ENCODE measurements around the gene SDHA.
"Not testable (repeated sequence)": the region's sequence is repeated elsewhere in the genome, so short reads cannot be mapped to it uniquely, and the experiment has no call there.

Gene SDHA

DNA sequence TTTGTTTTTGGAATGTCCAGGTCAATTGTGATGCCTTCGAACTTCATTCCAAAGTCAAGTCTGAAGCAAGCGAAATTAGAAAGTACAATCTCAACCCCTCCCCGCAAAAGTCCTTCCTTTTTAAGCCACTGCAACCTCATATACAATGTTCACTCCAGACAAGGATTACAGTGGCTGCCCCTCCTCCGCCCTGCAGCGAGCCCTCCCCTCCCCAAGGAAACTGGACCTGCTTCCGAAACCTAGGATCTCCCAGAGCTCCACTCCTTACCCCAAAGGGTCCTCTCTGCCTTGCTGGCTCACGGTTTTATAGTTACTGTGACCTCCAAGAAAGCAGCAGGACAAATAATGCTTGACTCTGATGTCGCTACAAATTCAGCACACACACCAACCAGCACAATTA lies 16.4 kb upstream of the SDHA start:
- no peak overlapping the region for H3K4me3 ChIP-seq (ENCODE audit: low read depth in 1 of 2, low read length in 2 of 2)

DNA sequence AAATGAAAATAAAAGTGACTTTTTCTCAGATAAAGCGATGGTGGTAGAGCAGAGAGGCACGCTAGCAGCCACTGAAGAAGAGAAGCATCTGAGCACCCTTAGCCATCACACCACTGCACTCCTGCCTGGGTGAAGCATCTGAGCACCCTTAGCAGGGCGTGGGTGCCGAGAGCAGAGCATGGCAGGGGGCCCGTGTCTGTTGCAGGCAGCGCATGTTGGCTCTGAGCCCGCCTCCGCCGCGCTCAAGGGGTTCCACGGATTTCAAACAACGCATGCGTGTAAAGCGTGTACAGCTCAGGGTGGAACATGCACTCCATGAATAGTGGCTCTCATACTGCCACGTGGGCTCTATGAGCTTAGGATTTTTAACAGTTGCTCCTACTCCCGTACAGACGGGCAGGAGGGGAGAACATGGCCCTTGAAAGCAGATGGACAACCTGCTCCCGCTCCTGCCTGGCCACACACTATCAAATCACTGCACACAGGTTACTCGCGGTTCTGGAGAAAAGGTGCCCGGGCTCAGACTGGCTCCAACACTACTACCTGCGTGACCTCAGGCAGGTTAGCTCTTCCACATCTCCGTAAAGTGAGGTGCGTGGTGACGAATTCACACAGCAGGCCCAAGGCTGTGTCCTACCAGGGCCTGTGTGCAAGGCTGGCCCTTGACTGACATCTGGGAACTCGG lies 14.7 kb upstream of the SDHA start:
- Histone ChIP-seq H3K27ac (ENCODE audit: low read length) (no peak overlapping the region), H3K36me3 (ENCODE audit: control insufficient read depth in 1 of 2, insufficient read depth in 2 of 2, low read length in 2 of 2) (peaks cover 33 to 36% of the 10 kb centered on the region in 2 donors), H3K4me1 (ENCODE audit: control insufficient read depth in 1 of 2, insufficient read depth in 2 of 2, low read length in 2 of 2) (no peaks in the 10 kb centered on the region)

More for the DNA sequence above, 16.4 kb upstream of the SDHA start:
- Histone ChIP-seq H3K27me3 (ENCODE audit: low read depth, low read length) (no peaks in the 10 kb centered on the region), H3K4me1 (ENCODE audit: control insufficient read depth in 1 of 2, insufficient read depth in 2 of 2, low read length in 2 of 2) (no peaks in the 10 kb centered on the region), H3K27ac (ENCODE audit: low read length) (no peak overlapping the region), H3K36me3 (ENCODE audit: control insufficient read depth in 1 of 2, insufficient read depth in 2 of 2, low read length in 2 of 2) (peaks cover 23 to 33% of the 10 kb centered on the region in 2 donors), H3K9me3 (ENCODE audit: control insufficient read depth in 1 of 2, low read length in 2 of 2) (no peaks in the 10 kb centered on the region)

DNA sequence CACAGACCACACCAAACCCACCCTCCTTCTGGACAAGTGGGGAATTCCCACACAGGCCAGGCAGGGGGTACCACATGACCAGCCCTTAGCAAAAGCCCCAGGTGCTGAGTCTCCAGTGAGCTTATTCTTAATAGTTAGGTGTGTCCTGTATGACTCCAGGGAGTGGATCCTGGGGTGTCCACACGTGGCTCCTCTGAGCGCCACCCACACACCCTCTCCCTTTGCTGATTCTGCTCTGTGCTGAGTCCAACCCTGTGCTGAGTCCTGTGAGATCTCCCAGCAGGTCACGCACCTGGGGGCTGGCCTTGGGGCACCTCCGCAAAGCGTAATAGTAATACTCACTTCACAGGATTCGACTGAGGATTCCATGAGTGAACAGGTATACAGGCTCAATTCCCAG lies 14.1 kb upstream of the SDHA start:
- H3K9me3 ChIP-seq (ENCODE audit: control insufficient read depth in 1 of 2, low read length in 2 of 2): no peaks in the 10 kb centered on the region
- H3K27me3 ChIP-seq (ENCODE audit: low read depth, low read length): no peaks in the 10 kb centered on the region
- peaks cover 28 to 36% of the 10 kb centered on the region in 2 donors for H3K36me3 ChIP-seq (ENCODE audit: control insufficient read depth in 1 of 2, insufficient read depth in 2 of 2, low read length in 2 of 2)
- H3K27ac ChIP-seq (ENCODE audit: low read length): no peak overlapping the region
- H3K4me1 ChIP-seq (ENCODE audit: control insufficient read depth in 1 of 2, insufficient read depth in 2 of 2, low read length in 2 of 2): no peaks in the 10 kb centered on the region
- no peak overlapping the region for H3K4me3 ChIP-seq (ENCODE audit: low read depth in 1 of 2, low read length in 2 of 2)

More for the DNA sequence above, 14.7 kb upstream of the SDHA start:
- Histone ChIP-seq H3K4me3 (ENCODE audit: low read depth in 1 of 2, low read length in 2 of 2) (no peak overlapping the region), H3K9me3 (ENCODE audit: control insufficient read depth in 1 of 2, low read length in 2 of 2) (no peaks in the 10 kb centered on the region), H3K27me3 (ENCODE audit: low read depth, low read length) (no peaks in the 10 kb centered on the region)

DNA sequence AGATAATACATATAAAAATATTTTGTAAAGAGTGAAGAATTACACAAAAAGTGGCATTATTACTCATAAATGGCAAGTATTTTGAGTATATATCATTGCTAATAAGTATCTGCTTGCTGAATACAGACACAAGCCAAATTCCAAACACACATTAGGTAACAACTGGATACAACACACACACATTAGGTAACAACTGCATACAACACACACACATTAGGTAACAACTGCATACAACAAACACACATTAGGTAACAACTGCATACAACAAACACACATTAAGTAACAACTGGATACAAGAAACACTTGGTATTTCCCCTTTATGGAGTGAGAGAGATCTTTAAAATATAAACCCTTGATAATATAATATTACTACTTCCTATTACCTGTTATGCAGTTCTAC lies 13.7 kb upstream of the SDHA start:
- Histone ChIP-seq H3K9me3 (ENCODE audit: control insufficient read depth in 1 of 2, low read length in 2 of 2) (no peaks in the 10 kb centered on the region), H3K4me1 (ENCODE audit: control insufficient read depth in 1 of 2, insufficient read depth in 2 of 2, low read length in 2 of 2) (no peaks in the 10 kb centered on the region), H3K27ac (ENCODE audit: low read length) (no peak overlapping the region), H3K4me3 (ENCODE audit: low read depth in 1 of 2, low read length in 2 of 2) (no peak overlapping the region), H3K36me3 (ENCODE audit: control insufficient read depth in 1 of 2, insufficient read depth in 2 of 2, low read length in 2 of 2) (peaks cover 27 to 36% of the 10 kb centered on the region in 2 donors), H3K27me3 (ENCODE audit: low read depth, low read length) (no peaks in the 10 kb centered on the region)

DNA sequence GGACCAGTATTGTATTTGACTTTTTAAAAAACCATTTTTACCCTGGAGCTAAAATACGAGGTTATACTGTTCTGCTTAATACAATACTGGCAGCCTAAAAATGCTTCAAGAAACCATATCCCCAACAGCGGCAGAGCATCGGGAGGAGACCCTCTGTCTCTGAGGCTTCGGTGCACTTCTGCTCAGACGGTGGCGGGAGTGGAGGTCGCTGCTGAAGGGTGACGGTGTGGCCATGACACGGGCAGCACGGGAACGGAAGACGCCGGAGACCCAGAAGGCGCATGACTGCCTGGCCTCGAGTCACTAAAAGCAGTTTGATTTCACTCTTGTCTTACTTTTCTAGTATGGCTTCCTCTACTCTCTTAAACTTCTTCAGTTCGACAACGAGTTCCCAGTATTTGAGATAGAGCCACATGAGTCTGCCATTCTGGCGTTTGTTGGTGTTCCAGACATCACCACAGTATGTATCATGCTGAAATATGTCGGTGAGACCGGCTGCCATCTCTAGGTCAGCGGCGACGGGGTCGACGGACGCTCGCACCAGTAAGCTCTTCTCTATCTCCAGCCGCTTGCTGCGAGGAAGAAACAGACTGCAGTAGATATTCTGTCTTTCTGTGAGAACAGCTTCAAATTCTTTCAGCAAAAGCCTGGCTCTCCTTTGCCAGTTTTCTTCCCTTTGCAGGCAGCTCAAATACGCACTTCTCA lies 13.0 kb upstream of the SDHA start:
- no peaks in the 10 kb centered on the region for H3K27me3 ChIP-seq (ENCODE audit: low read depth, low read length)
- no peaks in the 10 kb centered on the region for H3K9me3 ChIP-seq (ENCODE audit: control insufficient read depth in 1 of 2, low read length in 2 of 2)
- H3K36me3 ChIP-seq (ENCODE audit: control insufficient read depth in 1 of 2, insufficient read depth in 2 of 2, low read length in 2 of 2): peaks cover 27 to 36% of the 10 kb centered on the region in 2 donors
- no peak overlapping the region for H3K27ac ChIP-seq (ENCODE audit: low read length)
- no peak overlapping the region for H3K4me3 ChIP-seq (ENCODE audit: low read depth in 1 of 2, low read length in 2 of 2)
- no peaks in the 10 kb centered on the region for H3K4me1 ChIP-seq (ENCODE audit: control insufficient read depth in 1 of 2, insufficient read depth in 2 of 2, low read length in 2 of 2)

DNA sequence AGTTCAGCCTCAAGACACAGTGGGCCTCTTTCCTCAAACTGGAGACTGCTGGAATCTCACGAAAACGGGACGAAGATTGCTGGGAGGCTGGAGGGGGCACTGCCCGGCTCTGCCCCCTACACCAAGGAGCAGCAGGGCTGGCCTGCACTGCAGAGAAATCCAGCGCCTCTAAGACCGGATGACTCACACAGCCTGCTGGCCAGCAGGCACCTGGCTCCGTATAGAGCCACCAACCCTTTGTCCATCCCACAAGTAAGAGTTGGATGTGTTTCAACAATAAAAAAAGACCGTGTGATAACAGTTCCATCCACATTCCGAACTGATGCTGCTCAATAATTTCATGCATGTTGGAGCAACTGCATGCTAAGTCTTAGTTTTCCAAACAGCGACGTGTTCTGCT lies 11.7 kb upstream of the SDHA start:
- Histone ChIP-seq H3K4me3 (ENCODE audit: low read depth in 1 of 2, low read length in 2 of 2) (no peak overlapping the region), H3K27ac (ENCODE audit: low read length) (no peak overlapping the region), H3K4me1 (ENCODE audit: control insufficient read depth in 1 of 2, insufficient read depth in 2 of 2, low read length in 2 of 2) (no peaks in the 10 kb centered on the region), H3K27me3 (ENCODE audit: low read depth, low read length) (no peaks in the 10 kb centered on the region), H3K9me3 (ENCODE audit: control insufficient read depth in 1 of 2, low read length in 2 of 2) (no peaks in the 10 kb centered on the region), H3K36me3 (ENCODE audit: control insufficient read depth in 1 of 2, insufficient read depth in 2 of 2, low read length in 2 of 2) (peaks cover 27 to 36% of the 10 kb centered on the region in 2 donors)

DNA sequence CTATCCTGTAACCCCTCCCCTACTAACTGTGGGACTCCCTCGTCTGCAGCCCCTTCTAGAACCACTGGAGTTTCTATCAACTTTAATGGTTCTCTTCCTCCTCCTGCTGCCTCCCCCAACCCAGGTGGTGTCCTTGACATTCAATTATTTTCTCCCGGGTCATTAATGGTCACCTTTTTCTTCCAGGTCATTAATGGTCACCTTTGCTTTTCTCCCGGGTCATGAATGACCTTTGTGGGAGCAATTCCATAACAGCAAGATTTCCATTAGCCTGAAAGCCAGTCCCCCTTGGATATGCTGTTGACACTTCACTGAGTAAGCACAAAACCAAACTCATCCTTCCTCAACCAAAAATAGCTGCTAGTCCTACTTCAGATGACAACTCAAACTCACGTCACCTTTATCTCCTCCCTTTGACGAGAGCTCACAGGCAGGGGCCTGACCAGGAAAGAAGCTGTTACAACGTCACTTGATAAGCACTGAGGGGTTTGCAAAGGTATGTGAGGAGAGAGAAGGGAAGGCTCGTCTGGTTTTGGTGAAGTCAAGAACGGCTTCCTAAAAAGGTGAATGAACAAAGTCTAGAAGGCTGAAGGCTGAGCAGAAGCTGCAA lies 11.1 kb upstream of the SDHA start:
- peaks cover 27 to 36% of the 10 kb centered on the region in 2 donors for H3K36me3 ChIP-seq (ENCODE audit: control insufficient read depth in 1 of 2, insufficient read depth in 2 of 2, low read length in 2 of 2)

DNA sequence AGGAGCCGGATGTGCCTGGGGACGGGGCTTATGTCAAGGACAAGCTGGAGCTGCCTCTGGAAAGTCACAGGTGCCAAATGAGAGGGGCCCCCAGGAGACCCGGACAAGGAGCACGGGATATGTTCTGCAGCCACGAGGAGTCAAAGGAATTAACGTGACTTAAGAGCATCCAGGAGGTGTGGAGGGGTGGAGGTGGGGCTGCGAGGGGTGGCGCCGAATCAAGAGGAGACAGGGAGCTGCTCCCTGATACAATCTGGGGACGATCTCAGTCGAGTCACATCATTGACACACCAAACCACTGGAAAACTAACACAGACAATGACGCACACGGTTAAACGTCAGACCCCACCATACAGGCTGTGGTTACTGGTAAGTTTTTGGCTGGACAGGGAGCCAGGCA lies 10.5 kb upstream of the SDHA start:
- no peaks in the 10 kb centered on the region for H3K9me3 ChIP-seq (ENCODE audit: control insufficient read depth in 1 of 2, low read length in 2 of 2)
- H3K27me3 ChIP-seq (ENCODE audit: low read depth, low read length): no peaks in the 10 kb centered on the region
- H3K4me3 ChIP-seq (ENCODE audit: low read depth in 1 of 2, low read length in 2 of 2): no peak overlapping the region
- no peak overlapping the region for H3K27ac ChIP-seq (ENCODE audit: low read length)
- H3K36me3 ChIP-seq (ENCODE audit: control insufficient read depth in 1 of 2, insufficient read depth in 2 of 2, low read length in 2 of 2): peaks cover 27 to 36% of the 10 kb centered on the region in 2 donors
- H3K4me1 ChIP-seq (ENCODE audit: control insufficient read depth in 1 of 2, insufficient read depth in 2 of 2, low read length in 2 of 2): no peaks in the 10 kb centered on the region

More for the DNA sequence above, 11.1 kb upstream of the SDHA start:
- Histone ChIP-seq H3K4me3 (ENCODE audit: low read depth in 1 of 2, low read length in 2 of 2) (no peak overlapping the region), H3K4me1 (ENCODE audit: control insufficient read depth in 1 of 2, insufficient read depth in 2 of 2, low read length in 2 of 2) (no peaks in the 10 kb centered on the region), H3K27ac (ENCODE audit: low read length) (no peak overlapping the region), H3K27me3 (ENCODE audit: low read depth, low read length) (no peaks in the 10 kb centered on the region), H3K9me3 (ENCODE audit: control insufficient read depth in 1 of 2, low read length in 2 of 2) (no peaks in the 10 kb centered on the region)

DNA sequence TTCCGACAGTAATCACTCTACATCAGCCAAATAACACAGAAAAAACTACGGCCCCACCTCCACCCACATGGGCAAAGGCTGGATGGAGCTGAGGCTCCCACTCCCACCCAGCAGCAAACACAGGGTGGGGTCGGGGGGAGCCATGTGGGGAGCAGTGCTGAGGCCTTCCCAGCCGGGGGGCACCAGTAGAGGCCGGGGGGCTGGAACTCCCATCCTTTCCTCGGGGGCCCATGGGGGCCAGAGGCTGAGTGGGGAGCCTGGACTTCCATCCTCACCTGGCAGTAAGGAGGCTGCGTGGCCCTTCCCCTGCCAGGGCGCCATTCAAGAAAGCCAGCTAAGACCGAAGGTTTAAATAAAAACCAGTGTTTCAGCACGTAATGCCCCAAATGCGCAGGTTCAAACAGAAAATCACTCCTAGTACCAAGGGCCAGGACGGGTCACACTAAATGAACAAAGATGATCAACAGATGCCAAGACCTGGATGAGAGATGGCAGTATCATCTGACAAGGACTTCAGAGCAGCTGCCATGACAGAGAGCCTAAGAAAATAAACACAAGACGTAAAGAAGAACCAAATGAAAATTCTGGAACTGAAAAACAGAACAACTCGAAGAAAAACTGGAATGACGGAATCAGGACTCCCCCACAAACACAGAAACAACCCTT lies 9.5 kb upstream of the SDHA start:
- no peaks in the 10 kb centered on the region for H3K9me3 ChIP-seq (ENCODE audit: control insufficient read depth in 1 of 2, low read length in 2 of 2)
- H3K4me1 ChIP-seq (ENCODE audit: control insufficient read depth in 1 of 2, insufficient read depth in 2 of 2, low read length in 2 of 2): no peaks in the 10 kb centered on the region
- no peaks in the 10 kb centered on the region for H3K27me3 ChIP-seq (ENCODE audit: low read depth, low read length)
- no peak overlapping the region for H3K4me3 ChIP-seq (ENCODE audit: low read depth in 1 of 2, low read length in 2 of 2)
- H3K36me3 ChIP-seq (ENCODE audit: control insufficient read depth in 1 of 2, insufficient read depth in 2 of 2, low read length in 2 of 2): peaks cover 26 to 34% of the 10 kb centered on the region in 2 donors
- no peak overlapping the region for H3K27ac ChIP-seq (ENCODE audit: low read length)

DNA sequence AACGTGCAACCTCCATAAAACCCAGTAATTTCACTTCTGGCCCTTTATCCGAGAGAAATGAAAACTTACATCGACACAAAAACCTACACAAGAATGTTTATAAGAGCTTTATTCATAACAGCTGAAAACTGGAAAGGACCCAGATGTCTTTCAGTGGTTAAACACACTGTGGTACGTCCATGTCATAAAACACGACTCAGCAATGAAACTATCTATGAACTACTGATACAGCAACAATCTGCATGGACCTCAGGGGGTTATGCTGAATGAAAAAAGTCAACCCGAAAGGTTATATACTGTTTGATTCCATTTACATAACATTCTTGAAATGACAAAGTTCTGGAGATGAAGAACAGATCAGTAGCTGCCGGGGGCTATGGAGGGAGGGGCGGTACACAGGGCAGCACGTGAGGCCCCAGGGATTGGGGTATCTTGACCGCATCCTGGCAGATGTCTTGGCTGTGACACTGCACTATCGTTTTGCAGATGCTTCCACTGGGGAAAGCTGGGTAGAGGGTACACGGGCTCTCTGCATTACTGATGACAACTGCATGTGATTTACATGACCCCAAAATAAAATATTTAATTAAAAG lies 4.2 kb upstream of the SDHA start:
- H3K36me3 ChIP-seq (ENCODE audit: control insufficient read depth in 1 of 2, insufficient read depth in 2 of 2, low read length in 2 of 2): peaks cover 0 to 8% of the 10 kb centered on the region in 2 donors

DNA sequence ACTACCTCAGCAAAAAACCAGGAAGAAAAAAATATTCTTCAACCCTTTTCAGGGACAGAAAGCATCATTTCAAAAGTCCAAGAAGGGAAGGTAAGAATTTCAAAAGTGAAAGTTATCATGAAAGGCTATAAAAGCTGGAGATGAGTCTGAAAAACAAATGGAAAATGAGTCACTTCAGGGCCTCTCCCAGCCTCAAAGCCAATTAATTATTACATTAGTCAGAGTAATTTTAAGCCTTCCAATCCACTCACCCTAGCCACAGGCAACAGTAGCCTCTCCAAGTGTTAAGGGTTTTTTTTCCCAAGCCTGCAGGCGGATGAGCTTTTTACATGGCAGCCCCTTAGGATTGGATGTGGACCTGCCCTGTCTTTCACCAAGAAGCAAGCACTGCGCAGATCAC lies 2.9 kb upstream of the SDHA start:
- H3K4me1 ChIP-seq (ENCODE audit: control insufficient read depth in 1 of 2, insufficient read depth in 2 of 2, low read length in 2 of 2); H3K4me3 ChIP-seq (ENCODE audit: low read depth in 1 of 2, low read length in 2 of 2); H3K27me3 ChIP-seq (ENCODE audit: low read depth, low read length); H3K36me3 ChIP-seq (ENCODE audit: control insufficient read depth in 1 of 2, insufficient read depth in 2 of 2, low read length in 2 of 2); H3K9me3 ChIP-seq (ENCODE audit: control insufficient read depth in 1 of 2, low read length in 2 of 2); H3K27ac ChIP-seq (ENCODE audit: low read length): not testable (repeated sequence)

More for the DNA sequence above, 4.2 kb upstream of the SDHA start:
- no peaks in the 10 kb centered on the region for H3K9me3 ChIP-seq (ENCODE audit: control insufficient read depth in 1 of 2, low read length in 2 of 2)
- no peaks in the 10 kb centered on the region for H3K27me3 ChIP-seq (ENCODE audit: low read depth, low read length)
- no peak overlapping the region for H3K4me3 ChIP-seq (ENCODE audit: low read depth in 1 of 2, low read length in 2 of 2)
- H3K27ac ChIP-seq (ENCODE audit: low read length): no peak overlapping the region
- no peaks in the 10 kb centered on the region for H3K4me1 ChIP-seq (ENCODE audit: control insufficient read depth in 1 of 2, insufficient read depth in 2 of 2, low read length in 2 of 2)

Measured in muscle layer of duodenum (tissue), 2 donors.